DOHH2 (cell line): ENCODE results near the gene MYO5A.

ENCODE experiments used
- CTCF ChIP-seq: fragments of 200-600 bp; sonication (generic); IDR thresholded peaks from one replicate; pipeline ENCODE4 v1.5.1; 2014; ENCODE audit warnings: antibody characterized with exemption, mild to moderate bottlenecking, low read depth, low read length; ENCODE audit not compliant: poor library complexity, severe bottlenecking
- EZH2phosphoT487 ChIP-seq: fragments of 200-600 bp; sonication (generic); IDR thresholded peaks from 2 replicates; pipeline ENCODE4 v1.6.1; 2017; ENCODE audit warnings: borderline replicate concordance, mild to moderate bottlenecking, antibody characterized with exemption, low read length, moderate library complexity, mixed read lengths

GRCh38 chr15:52276256-52276770 is 252.4 kb downstream of the MYO5A start:
- no peak for TF ChIP-seq CTCF
- TF ChIP-seq EZH2phosphoT487 = no peak
